Right lobe of liver (tissue), 4 donors: ENCODE results near the gene NRSN2.

Experiments used
- CTCF ChIP-seq, 4 donors: fragments of 200-600 bp in 3 of 4; fragments of 450-650 bp in 1 of 4; IDR thresholded peaks; one replicate each; pipeline versions ENCODE4 v1.5.1 to v1.8.0; 2016 to 2022; ENCODE audit warnings: antibody characterized with exemption in 4 of 4, mild to moderate bottlenecking in 2 of 4
- POLR2A ChIP-seq: fragments of 450-650 bp; IDR thresholded peaks from one replicate; pipeline ENCODE4 v1.6.1; 2017; ENCODE audit warnings: antibody characterized with exemption, mild to moderate bottlenecking
- donor health status: DM: no; HTN: no; CAD: no.
- donor health status: DM: no; HTN: no; CAD: no.
- donor health status: DM: no; HTN: yes; CAD: no.

- TF ChIP-seq CTCF (IDR thresholded peaks at IDR 0.05) (no peak), POLR2A (no peak)
These were observed 367 bp downstream of the NRSN2 start for GRCh38 chr20:347317-347639.
